Activated CD8-positive, alpha-beta T cell treated with anti-CD3 and anti-CD28 coated beads for 36 hours (primary cell): Measurements from ENCODE around the gene TLE4. TPM values are rescaled to one million over a fixed set of nuclear protein-coding genes. Genes with fewer than 3 reads are reported as not detected.

Source experiments
- ATAC-seq: fragments of 200-7000 bp; cut with Tn5 transposase; one replicate; pipeline ENCODE4 v1.10.0; 2021; ENCODE audit warnings: mild to moderate bottlenecking, moderate library complexity
- CTCF ChIA-PET: fragments of 350-600 bp; sonication (Branson Sonifier 250); formaldehyde crosslinking; loops from one replicate; lab custom pipeline; 2021; ENCODE audit warnings: antibody characterized with exemption; lab: Charles Lee
- POLR2A ChIA-PET: fragments of 350-600 bp; sonication (Branson Sonifier 250); formaldehyde crosslinking; loops from one replicate; lab custom pipeline; 2021; ENCODE audit warnings: antibody characterized with exemption; lab: Charles Lee
- DNase-seq: peaks from one replicate; pipeline ENCODE4 v3.0.0-alpha.2; 2020
- H3K27ac Mint-ChIP-seq: one replicate; pipeline ENCODE4 v1.8.0; 2021; ENCODE audit warnings: mild to moderate bottlenecking, mixed read lengths
- H3K27me3 Mint-ChIP-seq: one replicate; pipeline ENCODE4 v1.8.0; 2021; ENCODE audit warnings: mixed read lengths
- H3K36me3 Mint-ChIP-seq: one replicate; pipeline ENCODE4 v1.8.0; 2021; ENCODE audit warnings: low read depth, mixed read lengths
- H3K4me1 Mint-ChIP-seq: one replicate; pipeline ENCODE4 v1.8.0; 2021; ENCODE audit warnings: low read depth, mixed read lengths
- H3K4me3 Mint-ChIP-seq: one replicate; pipeline ENCODE4 v1.8.0; 2021; ENCODE audit warnings: mild to moderate bottlenecking, moderate library complexity, mixed read lengths
- H3K9me3 Mint-ChIP-seq: one replicate; pipeline ENCODE4 v1.8.0; 2021; ENCODE audit warnings: mixed read lengths
- intact Hi-C: fragments of 100-400 bp; cut with micrococcal nuclease; formaldehyde crosslinking; loops from one replicate; pipeline ENCODE4 v1.10.0; 2022
- total RNA-seq, 2 experiments: library from RNA; stranded (reverse); gene quantifications; one replicate each; pipeline ENCODE4 v1.2.3, GENCODE V29; 2021
- TF ChIP-seq, protein P1 (sequence below): fragments of 200-600 bp; IDR thresholded peaks from one replicate; pipeline ENCODE4 v1.8.0; 2022; ENCODE audit warnings: antibody characterized with exemption, mild to moderate bottlenecking

TLE4 gene
- total RNA-seq, 2 experiments from 2014 or later = 30.8 to 31.9 TPM

DNA sequence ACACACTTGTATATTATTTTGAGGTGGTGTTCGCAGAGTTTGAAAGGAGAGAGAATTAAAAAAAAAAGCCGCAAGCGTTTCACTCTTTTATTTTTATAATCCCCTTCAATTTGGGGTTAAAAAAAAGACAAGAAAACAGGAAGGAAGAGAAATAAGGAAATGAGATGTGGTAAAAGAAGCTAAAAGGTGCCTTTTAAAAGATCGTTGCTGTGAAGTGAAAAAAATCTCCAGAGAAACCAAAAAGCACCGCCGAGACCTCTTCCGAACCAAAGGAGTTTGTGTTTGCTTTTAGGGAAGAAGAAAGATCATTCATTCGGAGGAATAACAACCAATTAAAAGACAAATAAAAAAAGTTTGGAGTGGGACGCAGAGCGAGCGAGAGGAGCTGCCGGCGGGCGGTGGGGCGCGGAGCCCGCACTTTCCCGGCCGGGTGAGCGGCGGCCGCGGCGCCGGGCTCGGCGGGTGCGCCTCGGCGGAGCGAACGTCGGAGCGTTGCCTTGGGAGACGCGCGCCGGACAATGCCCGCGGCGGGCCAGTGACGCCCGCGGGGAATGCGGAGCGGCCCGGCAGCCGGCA lies 355 bp downstream of the TLE4 start:
- CTCF ChIA-PET = interaction anchor here (0.7 to 1.5 kb wide), 5 partner anchors 15 to 122 kb away, joined by 3 to 5 read pairs (median 4); no protein-coding TSS in a partner anchor
- intact Hi-C loops = loop anchor here (2.0 to 10.0 kb wide), 4 partner anchors 53 to 243 kb away; no protein-coding TSS in a partner anchor
- POLR2A ChIA-PET = interaction anchor here (0.6 to 2.5 kb wide), 21 partner anchors 11 to 1336 kb away, joined by 3 to 32 read pairs (median 4); partner anchors contain the start of gene CEP78
- ATAC-seq = no peak
- no peak overlapping the region for H3K4me3 Mint-ChIP-seq
- no peaks in the 10 kb centered on the region for H3K9me3 Mint-ChIP-seq
- peaks cover 2% of the 10 kb centered on the region for H3K27me3 Mint-ChIP-seq
- no peak for DNase-seq
- TF ChIP-seq, protein P1, sequence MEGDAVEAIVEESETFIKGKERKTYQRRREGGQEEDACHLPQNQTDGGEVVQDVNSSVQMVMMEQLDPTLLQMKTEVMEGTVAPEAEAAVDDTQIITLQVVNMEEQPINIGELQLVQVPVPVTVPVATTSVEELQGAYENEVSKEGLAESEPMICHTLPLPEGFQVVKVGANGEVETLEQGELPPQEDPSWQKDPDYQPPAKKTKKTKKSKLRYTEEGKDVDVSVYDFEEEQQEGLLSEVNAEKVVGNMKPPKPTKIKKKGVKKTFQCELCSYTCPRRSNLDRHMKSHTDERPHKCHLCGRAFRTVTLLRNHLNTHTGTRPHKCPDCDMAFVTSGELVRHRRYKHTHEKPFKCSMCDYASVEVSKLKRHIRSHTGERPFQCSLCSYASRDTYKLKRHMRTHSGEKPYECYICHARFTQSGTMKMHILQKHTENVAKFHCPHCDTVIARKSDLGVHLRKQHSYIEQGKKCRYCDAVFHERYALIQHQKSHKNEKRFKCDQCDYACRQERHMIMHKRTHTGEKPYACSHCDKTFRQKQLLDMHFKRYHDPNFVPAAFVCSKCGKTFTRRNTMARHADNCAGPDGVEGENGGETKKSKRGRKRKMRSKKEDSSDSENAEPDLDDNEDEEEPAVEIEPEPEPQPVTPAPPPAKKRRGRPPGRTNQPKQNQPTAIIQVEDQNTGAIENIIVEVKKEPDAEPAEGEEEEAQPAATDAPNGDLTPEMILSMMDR = no peak
- H3K36me3 Mint-ChIP-seq = peaks cover 14% of the 10 kb centered on the region
- H3K4me1 Mint-ChIP-seq = peaks cover 33% of the 10 kb centered on the region
- no peak overlapping the region for H3K27ac Mint-ChIP-seq

DNA sequence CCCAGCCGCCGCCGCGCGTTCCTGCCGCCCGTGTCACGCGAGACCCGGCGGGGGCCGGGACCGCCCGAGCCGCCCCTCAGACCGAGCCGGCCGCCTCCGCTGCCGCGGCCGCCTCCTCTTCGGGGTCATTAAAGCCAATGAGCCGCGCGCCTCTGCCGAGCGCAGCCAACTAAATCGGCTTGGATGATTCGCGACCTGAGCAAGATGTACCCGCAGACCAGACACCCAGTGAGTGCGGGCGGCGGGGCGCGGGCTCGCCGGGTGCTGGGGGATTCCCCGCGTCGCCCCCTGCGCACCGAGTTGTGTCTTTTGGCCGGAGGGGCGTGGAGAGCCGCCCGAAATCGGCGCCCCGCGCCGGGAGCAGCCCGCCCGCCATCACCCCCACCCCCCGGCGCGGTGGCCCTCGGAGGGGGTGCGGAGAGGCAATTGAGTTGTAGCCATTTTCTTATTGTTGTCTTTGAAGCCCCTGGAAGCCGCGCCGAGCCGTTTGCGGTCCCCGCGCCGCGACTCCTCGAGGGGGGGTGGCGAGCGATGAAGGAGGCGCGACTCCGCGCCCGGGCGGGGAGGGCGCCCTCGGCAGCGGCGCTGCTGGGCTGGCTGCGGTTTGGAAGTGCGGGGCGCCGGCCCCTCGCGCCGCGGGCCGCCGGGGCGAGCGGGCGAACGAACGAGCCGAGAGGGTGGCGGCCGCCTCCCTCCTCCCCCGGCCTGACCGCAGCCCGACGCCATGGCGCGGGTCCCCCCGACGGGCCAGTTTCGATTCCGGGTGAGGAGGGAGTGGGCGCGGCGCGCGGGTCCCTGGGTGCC lies 1.0 kb downstream of the TLE4 start:
- TF ChIP-seq, protein P1 = no peak
- POLR2A ChIA-PET = interaction anchor here (0.6 to 2.5 kb wide), 14 partner anchors 10 to 1337 kb away, joined by 3 to 32 read pairs (median 4); partner anchors contain the start of gene CEP78
- ATAC-seq (no peak), DNase-seq (peak; percentile 60)
- intact Hi-C loops = loop anchor here (2.0 to 10.0 kb wide), 4 partner anchors 52 to 242 kb away; no protein-coding TSS in a partner anchor
- peaks cover 17% of the 10 kb centered on the region for H3K36me3 Mint-ChIP-seq
- peak overlapping the region; percentile 82 for H3K27ac Mint-ChIP-seq
- H3K9me3 Mint-ChIP-seq = no peaks in the 10 kb centered on the region
- H3K27me3 Mint-ChIP-seq = no peaks in the 10 kb centered on the region
- H3K4me3 Mint-ChIP-seq = no peak overlapping the region
- CTCF ChIA-PET = interaction anchor here (0.7 to 1.2 kb wide), 3 partner anchors 10 to 121 kb away, joined by 3 to 5 read pairs (median 4); no protein-coding TSS in a partner anchor
- peaks cover 40% of the 10 kb centered on the region for H3K4me1 Mint-ChIP-seq

DNA sequence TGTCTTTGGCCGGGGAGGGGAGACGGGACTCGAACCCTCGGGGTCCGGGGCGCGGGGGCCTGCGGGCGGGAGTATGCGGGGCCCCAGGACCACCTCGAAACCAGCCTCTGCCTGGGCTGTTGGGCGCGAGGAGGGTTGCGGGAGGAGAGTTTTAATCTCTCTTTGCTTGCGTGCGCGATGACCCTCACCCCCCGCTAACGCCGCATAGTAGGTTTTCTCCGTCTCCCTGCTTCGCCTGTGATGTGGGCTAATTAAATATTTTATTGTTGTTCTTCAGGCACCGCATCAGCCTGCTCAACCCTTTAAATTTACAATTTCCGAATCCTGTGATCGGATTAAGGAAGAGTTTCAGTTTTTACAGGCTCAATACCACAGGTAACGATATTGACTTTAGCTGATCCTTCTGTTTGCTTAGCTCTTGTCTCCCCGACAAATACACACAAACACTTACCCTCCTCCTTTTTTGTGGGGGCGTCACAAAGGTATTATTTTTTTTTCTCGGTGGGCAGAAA lies 1.7 kb downstream of the TLE4 start:
- CTCF ChIA-PET = interaction anchor here (1.0 kb wide), 1 partner anchor 10 kb away, joined by 3 read pairs; no protein-coding TSS in a partner anchor
- Mint-ChIP-seq H3K27me3 (no peaks in the 10 kb centered on the region), H3K4me1 (peaks cover 46% of the 10 kb centered on the region), H3K36me3 (peaks cover 19% of the 10 kb centered on the region), H3K27ac (peak overlapping the region; percentile 82), H3K9me3 (no peaks in the 10 kb centered on the region), H3K4me3 (no peak overlapping the region)
- ATAC-seq = no peak
- DNase-seq = no peak
- TF ChIP-seq, protein P1 = no peak
- POLR2A ChIA-PET = no interaction called here
- intact Hi-C loops = loop anchor here (2.0 to 10.0 kb wide), 4 partner anchors 51 to 241 kb away; no protein-coding TSS in a partner anchor

DNA sequence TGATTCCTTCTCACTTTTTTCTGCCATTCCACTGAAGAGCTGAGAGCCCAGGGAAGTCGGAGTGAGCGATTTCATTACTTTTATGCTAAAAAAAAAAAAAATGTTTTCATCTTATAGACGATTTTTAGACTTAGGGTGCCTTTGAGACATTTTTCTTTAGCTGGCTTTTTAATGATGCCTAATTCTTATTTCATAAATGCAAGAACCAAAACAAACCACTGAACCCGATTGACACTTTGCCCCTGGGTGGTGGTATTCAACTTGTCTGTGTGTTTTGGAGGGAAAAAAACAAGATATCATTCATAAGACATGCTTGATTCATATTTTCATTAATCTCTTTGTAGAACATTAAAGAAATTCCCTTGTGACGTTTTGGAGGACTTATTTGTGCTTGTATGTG lies 2.4 kb downstream of the TLE4 start:
- TF ChIP-seq, protein P1 = no peak
- Mint-ChIP-seq H3K9me3 (no peaks in the 10 kb centered on the region), H3K27me3 (no peaks in the 10 kb centered on the region), H3K4me3 (no peak overlapping the region), H3K36me3 (peaks cover 21% of the 10 kb centered on the region), H3K4me1 (peaks cover 53% of the 10 kb centered on the region), H3K27ac (peak overlapping the region; percentile 82)
- DNase-seq (no peak), ATAC-seq (no peak)
- intact Hi-C loops = loop anchor here (5.0 to 10.0 kb wide), 3 partner anchors 97 to 241 kb away; no protein-coding TSS in a partner anchor
- POLR2A ChIA-PET = interaction anchor here (0.6 kb wide), 1 partner anchor 146 kb away, joined by 3 read pairs; no protein-coding TSS in a partner anchor
- CTCF ChIA-PET = interaction anchor here (1.0 kb wide), 1 partner anchor 9 kb away, joined by 3 read pairs; no protein-coding TSS in a partner anchor
